Uterus (tissue), 2 donors: Measurements from ENCODE around the gene ZC3H4.

ENCODE experiments used
- POLR2A ChIP-seq, 2 donors: fragments of 450-650 bp; IDR thresholded peaks; one replicate each; pipeline ENCODE4 v1.6.1; 2016; ENCODE audit warnings: antibody characterized with exemption in 2 of 2, mild to moderate bottlenecking in 1 of 2, moderate library complexity in 1 of 2
- TF ChIP-seq, protein P1 (sequence below), 4 experiments: fragments of 200-600 bp in 2 of 4; fragments of 450-650 bp in 2 of 4; sonication (generic) in 2 of 4; IDR thresholded peaks; one replicate each; pipeline ENCODE4 v1.5.1; 2016 to 2019; ENCODE audit warnings: antibody characterized with exemption in 4 of 4, mild to moderate bottlenecking in 2 of 4, moderate library complexity in 1 of 4

DNA sequence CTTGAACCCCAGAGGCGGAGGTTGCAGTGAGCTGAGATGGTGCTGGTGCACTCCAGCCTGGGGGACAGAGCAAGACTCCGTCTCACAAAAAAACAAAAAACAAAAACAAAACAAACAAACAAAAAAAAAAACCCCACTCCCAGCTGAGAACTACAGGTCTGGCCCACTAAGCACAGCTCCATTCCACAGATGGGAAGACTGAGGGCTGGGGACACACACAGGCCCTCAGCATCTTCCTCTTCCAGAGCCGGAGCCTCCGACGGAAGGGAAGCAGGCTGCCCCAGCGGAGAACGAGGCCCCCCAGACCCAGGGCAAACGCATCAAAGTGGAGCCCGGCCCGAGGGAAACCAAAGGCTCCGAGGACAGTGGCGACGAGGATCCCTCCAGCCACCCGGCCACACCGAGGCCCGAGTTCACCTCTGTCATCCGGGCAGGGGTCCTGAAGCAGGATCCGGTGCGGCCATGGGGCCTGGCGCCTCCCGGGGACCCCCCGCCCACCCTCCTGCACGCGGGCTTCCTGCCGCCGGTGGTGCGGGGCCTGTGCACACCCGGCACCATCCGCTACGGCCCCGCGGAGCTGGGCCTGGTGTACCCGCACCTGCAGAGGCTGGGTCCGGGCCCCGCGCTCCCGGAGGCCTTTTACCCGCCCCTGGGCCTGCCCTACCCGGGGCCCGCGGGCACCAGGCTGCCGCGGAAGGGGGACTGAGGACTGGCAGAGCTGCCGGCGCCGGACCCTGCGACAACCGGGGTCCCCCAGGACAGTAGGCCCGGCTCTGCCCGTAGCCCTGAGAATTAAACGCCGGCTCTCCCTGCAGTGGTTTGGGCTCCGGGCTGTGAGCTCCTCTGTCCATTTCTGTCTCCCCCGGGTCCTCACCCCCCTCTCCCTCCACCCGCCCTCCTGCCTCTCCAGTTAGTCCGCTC, 68.4 kb downstream of the ZC3H4 start:
- no peak for TF ChIP-seq POLR2A (IDR thresholded peaks at IDR 0.05)
- TF ChIP-seq, protein P1, sequence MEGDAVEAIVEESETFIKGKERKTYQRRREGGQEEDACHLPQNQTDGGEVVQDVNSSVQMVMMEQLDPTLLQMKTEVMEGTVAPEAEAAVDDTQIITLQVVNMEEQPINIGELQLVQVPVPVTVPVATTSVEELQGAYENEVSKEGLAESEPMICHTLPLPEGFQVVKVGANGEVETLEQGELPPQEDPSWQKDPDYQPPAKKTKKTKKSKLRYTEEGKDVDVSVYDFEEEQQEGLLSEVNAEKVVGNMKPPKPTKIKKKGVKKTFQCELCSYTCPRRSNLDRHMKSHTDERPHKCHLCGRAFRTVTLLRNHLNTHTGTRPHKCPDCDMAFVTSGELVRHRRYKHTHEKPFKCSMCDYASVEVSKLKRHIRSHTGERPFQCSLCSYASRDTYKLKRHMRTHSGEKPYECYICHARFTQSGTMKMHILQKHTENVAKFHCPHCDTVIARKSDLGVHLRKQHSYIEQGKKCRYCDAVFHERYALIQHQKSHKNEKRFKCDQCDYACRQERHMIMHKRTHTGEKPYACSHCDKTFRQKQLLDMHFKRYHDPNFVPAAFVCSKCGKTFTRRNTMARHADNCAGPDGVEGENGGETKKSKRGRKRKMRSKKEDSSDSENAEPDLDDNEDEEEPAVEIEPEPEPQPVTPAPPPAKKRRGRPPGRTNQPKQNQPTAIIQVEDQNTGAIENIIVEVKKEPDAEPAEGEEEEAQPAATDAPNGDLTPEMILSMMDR (IDR thresholded peaks at IDR 0.05): no peak
